Measurements from ENCODE around the gene HARS1. TPM values are rescaled to one million over a fixed set of nuclear protein-coding genes. Genes with fewer than 3 reads are reported as not detected.
A peak's percentile ranks its signal among the peaks of the same experiment; 100 is the strongest.
"Not testable (repeated sequence)": the region's sequence is repeated elsewhere in the genome, so short reads cannot be mapped to it uniquely, and the experiment has no call there.

The HARS1 gene

GRCh38 chr5:140630292-140631035, 60.7 kb downstream of the HARS1 start:
- H3K23ac ChIP-seq (ENCODE audit: low read length): no peak overlapping the region
- H3K4ac ChIP-seq (ENCODE audit: low read depth, low read length): no peak overlapping the region
- no peaks in the 10 kb centered on the region for H3K27me3 ChIP-seq (ENCODE audit: insufficient read depth, low read length, poor library complexity)
- WGBS (ENCODE audit: extremely low coverage, insufficient coverage, low lambda C conversion rate): no CpG with 5 or more reads among the region's 2 CpGs
- no peak overlapping the region for H3K4me2 ChIP-seq (ENCODE audit: low read length)
- no peaks in the 10 kb centered on the region for H3K79me1 ChIP-seq (ENCODE audit: low read length)
- H3K18ac ChIP-seq (ENCODE audit: low read length): no peak overlapping the region
- H2AK5ac ChIP-seq (ENCODE audit: low read length): no peak overlapping the region
- no peak overlapping the region for H4K8ac ChIP-seq (ENCODE audit: low read depth, low read length)
- no peak overlapping the region for H2BK120ac ChIP-seq (ENCODE audit: low read depth, low read length)
- H3K56ac ChIP-seq (ENCODE audit: low read length): no peak overlapping the region
- H2BK15ac ChIP-seq (replicated peaks; ENCODE audit: low read depth): no peak overlapping the region
- no peak overlapping the region for H4K5ac ChIP-seq (ENCODE audit: low read length)
- no peaks in the 10 kb centered on the region for H3K4me1 ChIP-seq (ENCODE audit: control insufficient read depth, low read depth, low read length)
- no peak overlapping the region for H3K9ac ChIP-seq (ENCODE audit: low read length)
- H3K36me3 ChIP-seq (ENCODE audit: control insufficient read depth, insufficient read depth, low read length): no peaks in the 10 kb centered on the region
- no peak overlapping the region for H2BK5ac ChIP-seq (ENCODE audit: low read length)
- H3K27ac ChIP-seq (ENCODE audit: low read depth, low read length): no peak overlapping the region
- H3K4me3 ChIP-seq (ENCODE audit: low read length): no peak overlapping the region
- H3K79me2 ChIP-seq (ENCODE audit: control insufficient read depth, insufficient read depth, low read length): no peaks in the 10 kb centered on the region
- DNase-seq: no peak

GRCh38 chr5:140628711-140629110, 62.5 kb downstream of the HARS1 start:
- H3K23ac ChIP-seq (ENCODE audit: low read length): no peak overlapping the region
- H4K8ac ChIP-seq (ENCODE audit: low read depth, low read length): no peak overlapping the region
- no peak overlapping the region for H3K4me3 ChIP-seq (ENCODE audit: low read length)
- no peak overlapping the region for H3K27ac ChIP-seq (ENCODE audit: low read depth, low read length)
- no peak overlapping the region for H3K4me2 ChIP-seq (ENCODE audit: low read length)
- no peak overlapping the region for H2AK5ac ChIP-seq (ENCODE audit: low read length)
- no peak overlapping the region for H3K4ac ChIP-seq (ENCODE audit: low read depth, low read length)
- H2BK15ac ChIP-seq (replicated peaks; ENCODE audit: low read depth): no peak overlapping the region
- H3K79me2 ChIP-seq (ENCODE audit: control insufficient read depth, insufficient read depth, low read length): no peaks in the 10 kb centered on the region
- WGBS (ENCODE audit: extremely low coverage, insufficient coverage, low lambda C conversion rate): no CpG with 5 or more reads among the region's 1 CpG
- no peaks in the 10 kb centered on the region for H3K36me3 ChIP-seq (ENCODE audit: control insufficient read depth, insufficient read depth, low read length)
- H3K56ac ChIP-seq (ENCODE audit: low read length): no peak overlapping the region
- no peak overlapping the region for H4K5ac ChIP-seq (ENCODE audit: low read length)
- H3K79me1 ChIP-seq (ENCODE audit: low read length): no peaks in the 10 kb centered on the region
- H3K27me3 ChIP-seq (ENCODE audit: insufficient read depth, low read length, poor library complexity): no peaks in the 10 kb centered on the region
- H2BK5ac ChIP-seq (ENCODE audit: low read length): no peak overlapping the region
- no peak overlapping the region for H3K18ac ChIP-seq (ENCODE audit: low read length)
- no peak overlapping the region for H2BK120ac ChIP-seq (ENCODE audit: low read depth, low read length)
- no peak for DNase-seq
- H3K9ac ChIP-seq (ENCODE audit: low read length): no peak overlapping the region
- no peaks in the 10 kb centered on the region for H3K4me1 ChIP-seq (ENCODE audit: control insufficient read depth, low read depth, low read length)

- H3K36me3 ChIP-seq (ENCODE audit: control insufficient read depth, insufficient read depth, low read length): no peaks in the 10 kb centered on the region
- no CpG with 5 or more reads among the region's 6 CpGs for WGBS (ENCODE audit: extremely low coverage, insufficient coverage, low lambda C conversion rate)
- no peak overlapping the region for H2BK120ac ChIP-seq (ENCODE audit: low read depth, low read length)
- DNase-seq: peak; percentile 32
- H3K4ac ChIP-seq (ENCODE audit: low read depth, low read length): no peak overlapping the region
- no peak overlapping the region for H3K9ac ChIP-seq (ENCODE audit: low read length)
- H3K27ac ChIP-seq (ENCODE audit: low read depth, low read length): no peak overlapping the region
- H4K8ac ChIP-seq (ENCODE audit: low read depth, low read length): no peak overlapping the region
- H3K56ac ChIP-seq (ENCODE audit: low read length): no peak overlapping the region
- no peaks in the 10 kb centered on the region for H3K27me3 ChIP-seq (ENCODE audit: insufficient read depth, low read length, poor library complexity)
- no peaks in the 10 kb centered on the region for H3K79me1 ChIP-seq (ENCODE audit: low read length)
- H3K79me2 ChIP-seq (ENCODE audit: control insufficient read depth, insufficient read depth, low read length): no peaks in the 10 kb centered on the region
- no peak overlapping the region for H3K4me2 ChIP-seq (ENCODE audit: low read length)
- no peak overlapping the region for H2BK5ac ChIP-seq (ENCODE audit: low read length)
- no peak overlapping the region for H3K23ac ChIP-seq (ENCODE audit: low read length)
- no peak overlapping the region for H4K5ac ChIP-seq (ENCODE audit: low read length)
- no peak overlapping the region for H3K18ac ChIP-seq (ENCODE audit: low read length)
- no peak overlapping the region for H2BK15ac ChIP-seq (replicated peaks; ENCODE audit: low read depth)
- no peak overlapping the region for H2AK5ac ChIP-seq (ENCODE audit: low read length)
- no peak overlapping the region for H3K4me3 ChIP-seq (ENCODE audit: low read length)
- H3K4me1 ChIP-seq (ENCODE audit: control insufficient read depth, low read depth, low read length): no peaks in the 10 kb centered on the region
Measured at GRCh38 chr5:140627972-140628371, 63.2 kb downstream of the HARS1 start.

GRCh38 chr5:140624886-140625285, 66.3 kb downstream of the HARS1 start:
- H4K5ac ChIP-seq (ENCODE audit: low read length); H2BK15ac ChIP-seq (replicated peaks; ENCODE audit: low read depth); H3K56ac ChIP-seq (ENCODE audit: low read length); H3K79me1 ChIP-seq (ENCODE audit: low read length); H3K4me3 ChIP-seq (ENCODE audit: low read length); H3K27ac ChIP-seq (ENCODE audit: low read depth, low read length); H3K23ac ChIP-seq (ENCODE audit: low read length); H3K27me3 ChIP-seq (ENCODE audit: insufficient read depth, low read length, poor library complexity); DNase-seq; H3K4me2 ChIP-seq (ENCODE audit: low read length); H2BK120ac ChIP-seq (ENCODE audit: low read depth, low read length); H3K4me1 ChIP-seq (ENCODE audit: control insufficient read depth, low read depth, low read length); H3K36me3 ChIP-seq (ENCODE audit: control insufficient read depth, insufficient read depth, low read length); H4K8ac ChIP-seq (ENCODE audit: low read depth, low read length); H2AK5ac ChIP-seq (ENCODE audit: low read length); H3K4ac ChIP-seq (ENCODE audit: low read depth, low read length); H3K18ac ChIP-seq (ENCODE audit: low read length); H3K9ac ChIP-seq (ENCODE audit: low read length); H2BK5ac ChIP-seq (ENCODE audit: low read length); H3K79me2 ChIP-seq (ENCODE audit: control insufficient read depth, insufficient read depth, low read length): not testable (repeated sequence)
- WGBS (ENCODE audit: extremely low coverage, insufficient coverage, low lambda C conversion rate): no CpG with 5 or more reads among the region's 10 CpGs

Small RNA genes within 50 kb of the gene (small RNA-seq; reads per million reads assigned to genes)
- gene VTRNA1-1 (ENCODE audit: insufficient read depth) (68.4 reads per million, percentile 95 among the genes with 10 or more reads in this experiment), gene VTRNA1-2 (ENCODE audit: insufficient read depth) (not detected), gene VTRNA1-3 (ENCODE audit: insufficient read depth) (12.0 reads per million, percentile 88 among the genes with 10 or more reads in this experiment)
